SK-N-SH treated with all-trans-retinoic acid at 6 μM for 48 hours (cell line): ENCODE measurements around the gene ZBTB7C.

Source experiments
- GLIS3 ChIP-seq: fragments of 250-450 bp; sonication (Bioruptor Pico); IDR thresholded peaks from 2 replicates; pipeline ENCODE4 v1.5.0; 2020; ENCODE audit warnings: mild to moderate bottlenecking, moderate library complexity
- TOX ChIP-seq: fragments of 250-450 bp; sonication (Bioruptor Pico); IDR thresholded peaks from 2 replicates; pipeline ENCODE4 v1.8.0; 2021; ENCODE audit warnings: mild to moderate bottlenecking, moderate library complexity, borderline replicate concordance
- ZFP3 ChIP-seq: fragments of 250-450 bp; sonication (Bioruptor Pico); IDR thresholded peaks from 2 replicates; pipeline ENCODE4 v1.5.0; 2020; ENCODE audit warnings: mild to moderate bottlenecking, moderate library complexity
- ZNF565 ChIP-seq: fragments of 450-650 bp; formaldehyde crosslinking; conservative IDR thresholded peaks from 2 replicates; pipeline ENCODE4 v1.5.0; 2020; ENCODE audit warnings: low read depth, mild to moderate bottlenecking, moderate library complexity
- ZNF70 ChIP-seq: fragments of 450-650 bp; formaldehyde crosslinking; IDR thresholded peaks from 2 replicates; pipeline ENCODE4 v1.5.0; 2020; ENCODE audit warnings: mild to moderate bottlenecking, moderate library complexity
- TF ChIP-seq, protein P1 (sequence below): fragments of 250-450 bp; sonication (Bioruptor Pico); IDR thresholded peaks from 2 replicates; pipeline ENCODE4 v1.8.0; 2020; ENCODE audit warnings: mild to moderate bottlenecking, moderate library complexity, borderline replicate concordance
- TF ChIP-seq, protein P2 (sequence below): fragments of 250-450 bp; sonication (Bioruptor Pico); IDR thresholded peaks from 2 replicates; pipeline ENCODE4 v1.5.1; 2021; ENCODE audit warnings: mild to moderate bottlenecking, moderate library complexity
- TF ChIP-seq, protein P3 (sequence below): fragments of 250-450 bp; sonication (Bioruptor Pico); IDR thresholded peaks from 2 replicates; pipeline ENCODE4 v1.5.1; 2020; ENCODE audit warnings: low read depth, mild to moderate bottlenecking, moderate library complexity

DNA sequence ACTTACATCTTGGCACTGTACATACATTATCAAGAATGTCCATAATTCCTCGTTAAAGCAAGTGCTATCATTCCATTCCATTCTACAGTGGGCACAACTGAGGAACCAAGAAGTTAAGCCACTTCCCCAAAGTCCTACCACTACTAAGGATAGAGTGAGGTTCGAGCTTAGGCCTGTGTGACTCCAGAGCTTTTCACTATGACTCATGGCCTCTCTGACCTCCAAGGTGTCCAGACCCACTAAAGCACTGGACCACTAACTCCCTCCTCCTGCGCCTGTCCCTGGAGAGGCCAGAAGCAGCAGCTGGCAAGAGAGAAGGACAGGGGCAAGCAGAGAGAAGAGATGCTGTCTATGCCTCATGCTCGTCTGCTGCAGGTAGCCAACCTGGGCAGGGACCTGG is 117.0 kb downstream of the ZBTB7C start:
- TF ChIP-seq ZNF565 (CRISPR knock-in tag) (no peak), GLIS3 (CRISPR knock-in tag) (no peak), TOX (CRISPR knock-in tag) (no peak), ZNF70 (CRISPR knock-in tag) (no peak), ZFP3 (CRISPR knock-in tag) (no peak)
- TF ChIP-seq, protein P1, sequence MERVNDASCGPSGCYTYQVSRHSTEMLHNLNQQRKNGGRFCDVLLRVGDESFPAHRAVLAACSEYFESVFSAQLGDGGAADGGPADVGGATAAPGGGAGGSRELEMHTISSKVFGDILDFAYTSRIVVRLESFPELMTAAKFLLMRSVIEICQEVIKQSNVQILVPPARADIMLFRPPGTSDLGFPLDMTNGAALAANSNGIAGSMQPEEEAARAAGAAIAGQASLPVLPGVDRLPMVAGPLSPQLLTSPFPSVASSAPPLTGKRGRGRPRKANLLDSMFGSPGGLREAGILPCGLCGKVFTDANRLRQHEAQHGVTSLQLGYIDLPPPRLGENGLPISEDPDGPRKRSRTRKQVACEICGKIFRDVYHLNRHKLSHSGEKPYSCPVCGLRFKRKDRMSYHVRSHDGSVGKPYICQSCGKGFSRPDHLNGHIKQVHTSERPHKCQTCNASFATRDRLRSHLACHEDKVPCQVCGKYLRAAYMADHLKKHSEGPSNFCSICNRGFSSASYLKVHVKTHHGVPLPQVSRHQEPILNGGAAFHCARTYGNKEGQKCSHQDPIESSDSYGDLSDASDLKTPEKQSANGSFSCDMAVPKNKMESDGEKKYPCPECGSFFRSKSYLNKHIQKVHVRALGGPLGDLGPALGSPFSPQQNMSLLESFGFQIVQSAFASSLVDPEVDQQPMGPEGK = no peak
- TF ChIP-seq, protein P2, sequence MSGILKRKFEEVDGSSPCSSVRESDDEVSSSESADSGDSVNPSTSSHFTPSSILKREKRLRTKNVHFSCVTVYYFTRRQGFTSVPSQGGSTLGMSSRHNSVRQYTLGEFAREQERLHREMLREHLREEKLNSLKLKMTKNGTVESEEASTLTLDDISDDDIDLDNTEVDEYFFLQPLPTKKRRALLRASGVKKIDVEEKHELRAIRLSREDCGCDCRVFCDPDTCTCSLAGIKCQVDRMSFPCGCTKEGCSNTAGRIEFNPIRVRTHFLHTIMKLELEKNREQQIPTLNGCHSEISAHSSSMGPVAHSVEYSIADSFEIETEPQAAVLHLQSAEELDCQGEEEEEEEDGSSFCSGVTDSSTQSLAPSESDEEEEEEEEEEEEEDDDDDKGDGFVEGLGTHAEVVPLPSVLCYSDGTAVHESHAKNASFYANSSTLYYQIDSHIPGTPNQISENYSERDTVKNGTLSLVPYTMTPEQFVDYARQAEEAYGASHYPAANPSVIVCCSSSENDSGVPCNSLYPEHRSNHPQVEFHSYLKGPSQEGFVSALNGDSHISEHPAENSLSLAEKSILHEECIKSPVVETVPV (CRISPR knock-in tag) = no peak
- TF ChIP-seq, protein P3, sequence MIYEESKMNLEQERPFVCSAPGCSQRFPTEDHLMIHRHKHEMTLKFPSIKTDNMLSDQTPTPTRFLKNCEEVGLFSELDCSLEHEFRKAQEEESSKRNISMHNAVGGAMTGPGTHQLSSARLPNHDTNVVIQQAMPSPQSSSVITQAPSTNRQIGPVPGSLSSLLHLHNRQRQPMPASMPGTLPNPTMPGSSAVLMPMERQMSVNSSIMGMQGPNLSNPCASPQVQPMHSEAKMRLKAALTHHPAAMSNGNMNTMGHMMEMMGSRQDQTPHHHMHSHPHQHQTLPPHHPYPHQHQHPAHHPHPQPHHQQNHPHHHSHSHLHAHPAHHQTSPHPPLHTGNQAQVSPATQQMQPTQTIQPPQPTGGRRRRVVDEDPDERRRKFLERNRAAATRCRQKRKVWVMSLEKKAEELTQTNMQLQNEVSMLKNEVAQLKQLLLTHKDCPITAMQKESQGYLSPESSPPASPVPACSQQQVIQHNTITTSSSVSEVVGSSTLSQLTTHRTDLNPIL (CRISPR knock-in tag) = no peak
